Hindlimb muscle (tissue), 1 donor: ENCODE data around the gene GARIN5B. TPM values are rescaled to one million over a fixed set of nuclear protein-coding genes. Genes with fewer than 3 reads are reported as not detected.

Experiments
- DNase-seq: peaks from one replicate; pipeline ENCODE4 v3.0.0-alpha.2; 2013
- polyA plus RNA-seq: library from polyadenylated mRNA; unstranded; fragments of 120-200 nt; gene quantifications from one replicate; pipeline ENCODE4 v1.2.1, GENCODE V29; 2013; ENCODE audit not compliant: insufficient read length

Gene GARIN5B
- polyA plus RNA-seq, 1 donor: not detected

- no peak for DNase-seq
These were observed 6.7 kb upstream of the GARIN5B start for GRCh38 chr19:55369653-55370304.

DNA sequence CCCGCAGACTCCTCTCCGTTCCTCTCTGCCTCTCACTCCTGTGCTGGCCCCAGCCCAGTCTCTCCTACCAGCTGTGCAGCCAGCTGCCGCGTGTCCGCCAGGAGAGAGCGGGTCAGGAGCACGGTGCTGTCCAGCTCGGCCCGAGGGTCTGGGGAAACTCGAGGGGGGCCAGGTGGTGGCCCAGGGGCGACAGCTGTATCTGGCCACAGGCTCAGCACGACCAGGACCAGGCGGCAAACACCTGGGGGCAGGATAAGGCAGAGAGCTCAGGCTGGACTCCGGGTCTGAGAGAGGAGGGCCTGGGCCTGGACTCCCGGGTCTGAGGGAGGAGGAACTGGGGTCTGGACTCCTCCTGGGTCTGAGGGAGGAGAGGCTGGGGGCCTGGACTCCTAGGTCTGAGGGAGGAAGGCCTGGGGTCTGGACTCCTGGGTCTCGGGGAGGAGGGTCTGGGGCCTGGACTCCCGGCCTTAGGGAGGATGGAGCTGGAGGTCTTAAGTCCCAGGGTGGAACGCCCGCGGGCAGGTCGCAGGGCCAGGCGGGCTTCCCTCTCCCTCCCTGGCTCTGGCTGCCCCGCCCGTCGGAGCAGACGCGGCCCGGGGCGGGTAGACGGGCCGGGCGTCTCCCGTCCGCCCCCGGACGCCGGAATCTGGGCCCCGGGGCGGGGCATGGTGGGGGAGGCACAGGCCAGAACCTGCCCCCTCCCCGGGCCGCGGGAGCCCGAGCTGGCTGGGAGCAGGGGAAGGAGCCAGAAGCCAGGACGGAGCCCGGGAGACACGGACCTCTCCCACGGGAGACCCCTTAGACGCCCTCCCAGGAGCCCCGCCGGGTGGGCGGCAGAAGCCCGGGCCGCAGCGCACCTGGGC lies 5.9 kb upstream of the GARIN5B start:
- DNase-seq: no peak

DNA sequence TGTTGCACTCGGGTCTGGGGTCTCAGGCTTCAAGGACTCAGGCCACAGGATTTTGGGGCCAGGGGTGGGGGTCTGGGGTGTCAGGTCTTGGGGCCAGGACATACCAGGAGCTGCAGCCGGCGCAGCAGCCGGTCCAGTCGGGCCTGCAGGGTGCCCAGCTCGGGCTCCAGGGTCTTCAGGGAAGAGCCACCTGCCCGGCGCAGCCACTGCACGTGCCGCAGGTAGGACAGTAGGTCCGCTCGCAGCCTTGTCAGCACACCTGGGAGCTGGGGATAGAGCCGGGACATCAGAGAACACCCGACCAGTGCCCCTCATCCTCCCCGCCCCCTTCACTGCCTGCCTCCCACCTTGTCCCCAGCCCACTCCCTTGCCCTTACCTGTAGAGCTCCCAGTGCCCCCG lies 5.0 kb upstream of the GARIN5B start:
- no peak for DNase-seq

DNA sequence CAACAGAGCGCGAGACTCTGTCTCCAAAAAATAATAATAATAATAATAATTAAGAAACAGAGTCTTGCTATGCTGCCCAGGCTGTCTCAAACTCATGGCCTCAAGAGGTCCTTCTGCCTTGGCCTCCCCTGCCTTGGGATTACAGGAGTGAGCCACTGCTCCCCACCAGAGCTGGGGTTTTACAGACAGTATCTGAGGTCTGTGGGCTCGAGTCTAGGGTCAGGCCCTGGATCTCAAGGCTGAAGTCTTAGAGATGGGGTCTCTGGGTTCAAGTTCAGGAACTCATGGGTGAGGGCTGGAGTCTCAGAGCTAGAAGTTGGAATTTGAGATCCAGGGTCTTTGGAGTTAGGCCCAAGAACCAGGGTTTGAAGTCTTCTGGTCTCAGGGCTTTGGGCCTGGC lies 3.7 kb upstream of the GARIN5B start:
- no peak for DNase-seq

- DNase-seq: no peak
These were observed 2.9 kb upstream of the GARIN5B start for GRCh38 chr19:55365964-55366363.

DNA sequence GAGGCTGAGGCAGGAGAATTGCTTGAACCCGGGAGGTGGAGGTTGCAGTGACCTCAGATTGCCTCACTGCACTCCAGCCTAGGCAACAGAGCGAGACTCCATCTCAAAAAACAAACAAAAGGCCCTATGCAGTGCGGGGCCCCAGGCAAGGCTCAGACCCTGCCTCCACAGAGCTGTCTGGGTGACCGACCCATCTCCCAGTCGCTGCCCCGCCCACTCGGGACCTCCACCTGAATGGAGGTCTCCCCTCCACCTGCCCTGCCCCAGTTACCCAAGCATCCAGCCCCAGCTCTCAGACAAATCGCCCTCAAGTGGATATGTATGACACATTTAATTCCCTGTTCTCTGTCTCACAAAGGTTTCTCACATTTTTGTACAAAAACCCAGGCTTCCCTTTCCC lies 2.2 kb upstream of the GARIN5B start:
- DNase-seq: no peak

- DNase-seq: no peak
These were observed 678 bp downstream of the GARIN5B start for GRCh38 chr19:55362174-55362989.

GRCh38 chr19:55360902-55361301 lies 2.2 kb downstream of the GARIN5B start:
- no peak for DNase-seq

DNA sequence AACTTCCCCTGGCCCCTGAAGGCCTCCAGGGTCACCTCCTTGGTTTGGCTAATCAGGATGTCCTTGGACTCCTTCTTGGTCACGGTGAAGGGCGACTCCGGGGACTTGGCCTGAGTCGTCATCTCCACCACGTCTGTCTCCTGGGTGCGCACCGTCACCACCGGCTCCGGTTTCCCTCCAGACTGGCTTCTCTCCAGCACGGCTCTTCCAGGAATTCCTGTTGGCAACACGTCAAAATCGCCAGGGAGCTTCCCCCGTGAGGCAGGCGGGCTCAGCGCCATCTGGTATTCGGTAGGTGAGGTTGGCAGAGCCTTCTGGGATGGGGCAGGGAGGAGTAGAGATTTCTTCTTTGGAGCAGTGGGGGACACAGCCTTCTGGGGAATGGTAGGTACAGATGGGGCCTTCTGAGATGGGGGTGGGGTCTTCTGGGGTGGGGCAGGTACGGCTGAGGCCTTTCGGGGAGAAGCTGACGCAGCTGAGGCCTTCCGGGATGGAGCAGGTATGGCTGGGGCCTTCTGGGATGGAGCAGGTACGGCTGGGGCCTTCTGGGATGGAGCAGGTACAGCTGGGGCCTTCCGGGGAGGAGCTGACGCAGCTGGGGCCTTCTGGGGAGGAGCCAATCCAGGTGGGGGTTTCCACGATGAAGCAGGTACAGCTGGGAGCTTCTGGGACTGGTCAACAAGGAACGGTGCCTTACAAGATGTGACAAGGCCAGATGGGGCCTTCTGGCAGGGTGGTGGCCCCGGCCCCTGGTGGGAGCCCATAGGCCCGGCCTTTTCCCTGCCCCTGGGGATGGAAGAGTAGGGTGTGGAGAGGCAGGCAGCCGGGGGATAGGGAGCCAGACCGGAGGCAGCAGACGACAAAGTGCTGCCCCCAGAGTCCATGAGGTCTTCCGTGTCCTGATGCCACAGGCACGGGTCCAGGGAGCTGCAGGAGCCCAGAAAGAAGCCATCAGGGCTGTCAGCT lies 3.8 kb downstream of the GARIN5B start:
- no peak for DNase-seq

DNA sequence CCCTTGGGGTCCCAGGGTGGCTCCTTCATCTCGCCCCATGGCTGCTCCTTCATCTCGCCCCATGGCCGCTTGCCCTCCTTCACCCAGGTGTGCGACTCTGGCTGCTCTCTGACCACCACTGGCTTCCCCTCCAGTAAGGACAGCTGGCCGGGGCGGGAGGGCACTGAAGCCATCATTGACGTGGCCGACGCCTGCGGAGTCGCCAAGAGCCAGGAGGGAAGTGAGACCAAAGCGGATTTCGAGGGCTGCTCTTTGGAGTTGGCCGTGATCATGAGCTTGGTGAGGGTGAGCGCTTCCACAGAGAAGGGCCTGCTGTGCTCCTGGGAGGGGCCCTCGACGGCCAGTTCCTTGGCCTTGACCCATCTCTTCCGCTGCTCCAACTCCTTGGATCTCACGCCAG lies 4.6 kb downstream of the GARIN5B start:
- DNase-seq: no peak

GRCh38 chr19:55355213-55355821 lies 7.7 kb downstream of the GARIN5B start:
- no peak for DNase-seq

DNA sequence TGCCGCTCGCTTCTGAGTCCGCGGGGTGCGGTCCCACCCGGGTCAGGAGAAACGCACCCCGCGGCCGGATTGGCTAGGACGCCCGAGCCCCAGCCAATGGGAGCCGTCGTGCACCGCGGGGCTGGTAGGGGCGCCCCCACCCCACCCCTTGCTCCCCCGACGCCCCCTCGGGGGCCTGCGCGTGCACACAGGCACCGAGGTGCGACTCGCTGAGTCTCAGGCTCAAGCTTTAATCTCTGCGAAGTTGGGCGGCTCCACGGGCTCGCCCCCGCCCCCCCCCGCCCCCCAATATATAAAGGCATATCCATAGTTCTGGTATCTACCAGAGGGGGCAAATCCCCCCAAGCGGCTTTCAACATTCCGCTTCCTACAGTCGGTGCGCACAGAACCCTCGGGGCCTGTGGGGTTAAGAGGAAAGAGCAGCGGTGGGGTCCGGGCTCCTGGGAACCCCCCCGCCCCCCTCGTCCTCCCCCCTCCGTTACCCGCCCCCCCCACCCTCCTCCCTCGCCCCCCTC lies 8.3 kb downstream of the GARIN5B start, which contains the start of gene COX6B2:
COX6B2 (minus strand) TSS at position 22 of the 515 bp plus-strand sequence. CDS start 198 bp downstream, outside the sequence.
- DNase-seq: no peak

DNA sequence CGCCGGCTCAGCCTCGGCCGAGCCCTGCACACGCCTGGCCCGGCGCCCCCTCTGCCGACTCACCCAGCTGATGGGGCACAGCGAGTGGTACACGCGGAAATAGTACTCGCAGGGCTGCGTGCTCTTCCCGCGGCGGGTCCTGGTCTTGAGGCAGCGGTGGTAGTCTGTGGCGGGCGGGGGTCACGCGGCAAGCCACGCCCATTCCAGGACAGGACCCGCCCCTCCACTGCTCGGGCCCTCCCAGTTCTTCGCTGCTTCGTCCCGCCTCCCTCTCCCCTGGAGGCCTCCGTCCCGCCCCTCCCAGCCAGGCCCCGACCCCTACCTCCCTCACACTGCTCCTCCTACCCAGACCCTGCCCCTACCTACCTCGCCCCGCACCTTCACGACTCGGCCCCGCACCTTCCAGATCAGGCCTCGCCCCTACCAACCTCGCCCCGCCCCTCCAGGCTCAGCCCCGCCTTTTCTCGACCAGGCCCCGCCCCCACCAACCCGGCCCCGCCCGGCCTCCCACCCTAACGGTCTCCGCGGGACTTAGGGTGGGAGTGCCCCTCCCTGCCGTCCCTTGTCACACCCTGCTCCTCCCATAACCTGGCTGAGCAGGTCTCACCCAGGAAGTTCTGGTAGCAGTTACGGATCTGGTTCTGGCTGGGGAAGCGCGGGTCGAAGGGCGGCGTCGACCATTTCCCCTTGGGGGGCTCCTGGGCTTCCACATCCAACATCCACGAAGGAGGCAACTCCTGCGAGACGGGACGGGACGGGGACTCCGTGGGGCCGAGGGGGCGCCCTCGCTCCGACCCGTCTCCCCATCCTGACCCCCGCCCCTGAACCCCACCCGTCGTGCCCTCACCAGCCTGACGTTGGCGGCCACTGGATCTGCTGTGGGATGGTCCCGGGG lies 9.0 kb downstream of the GARIN5B start:
- no peak for DNase-seq

- no peak for DNase-seq
These were observed 9.7 kb downstream of the GARIN5B start for GRCh38 chr19:55353356-55353802.

- DNase-seq: no peak
These were observed 10.4 kb downstream of the GARIN5B start for GRCh38 chr19:55352549-55353145.

GRCh38 chr19:55352040-55352439 lies 11.0 kb downstream of the GARIN5B start:
- no peak for DNase-seq

GRCh38 chr19:55350620-55351315 lies 12.3 kb downstream of the GARIN5B start:
- no peak for DNase-seq

DNA sequence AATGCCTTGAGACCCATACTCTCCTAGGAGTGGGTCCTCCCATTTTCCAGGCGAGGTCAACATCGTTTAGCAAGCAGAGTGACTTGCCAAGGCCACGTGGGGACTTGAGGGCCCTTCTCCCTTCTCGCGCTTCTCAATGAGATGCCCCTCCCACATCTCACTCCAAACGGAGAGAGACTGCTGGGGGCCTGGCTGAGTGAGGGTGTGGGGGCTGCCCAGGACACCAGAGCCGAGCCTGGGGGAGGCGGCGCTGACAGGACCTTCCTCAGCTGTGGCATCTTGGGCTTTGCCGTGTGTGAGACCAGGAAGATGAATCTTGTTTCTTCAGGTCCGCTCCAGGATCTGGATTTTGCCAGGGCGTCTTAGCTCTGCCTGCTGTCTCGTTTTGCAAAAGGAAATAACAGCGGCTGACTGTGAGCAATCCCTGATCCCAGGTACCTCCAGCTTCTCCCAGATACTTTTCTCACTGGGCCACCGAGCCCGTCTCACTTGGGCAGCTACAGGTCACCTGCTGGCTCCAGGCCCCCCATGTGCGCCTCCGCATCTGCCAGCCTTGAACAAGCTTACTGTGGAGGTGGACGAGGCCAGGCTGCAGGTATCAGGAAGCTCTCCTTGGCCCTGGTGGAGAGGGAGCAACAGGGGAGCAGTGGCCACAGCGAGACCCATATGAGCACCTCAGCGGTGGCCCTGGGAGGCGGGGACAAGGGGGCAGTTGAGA lies 14.6 kb downstream of the GARIN5B start:
- DNase-seq: no peak
